ENCODE data around the gene CBX3.
"Not testable (repeated sequence)": the region's sequence is repeated elsewhere in the genome, so short reads cannot be mapped to it uniquely, and the experiment has no call there.

CBX3 gene

DNA sequence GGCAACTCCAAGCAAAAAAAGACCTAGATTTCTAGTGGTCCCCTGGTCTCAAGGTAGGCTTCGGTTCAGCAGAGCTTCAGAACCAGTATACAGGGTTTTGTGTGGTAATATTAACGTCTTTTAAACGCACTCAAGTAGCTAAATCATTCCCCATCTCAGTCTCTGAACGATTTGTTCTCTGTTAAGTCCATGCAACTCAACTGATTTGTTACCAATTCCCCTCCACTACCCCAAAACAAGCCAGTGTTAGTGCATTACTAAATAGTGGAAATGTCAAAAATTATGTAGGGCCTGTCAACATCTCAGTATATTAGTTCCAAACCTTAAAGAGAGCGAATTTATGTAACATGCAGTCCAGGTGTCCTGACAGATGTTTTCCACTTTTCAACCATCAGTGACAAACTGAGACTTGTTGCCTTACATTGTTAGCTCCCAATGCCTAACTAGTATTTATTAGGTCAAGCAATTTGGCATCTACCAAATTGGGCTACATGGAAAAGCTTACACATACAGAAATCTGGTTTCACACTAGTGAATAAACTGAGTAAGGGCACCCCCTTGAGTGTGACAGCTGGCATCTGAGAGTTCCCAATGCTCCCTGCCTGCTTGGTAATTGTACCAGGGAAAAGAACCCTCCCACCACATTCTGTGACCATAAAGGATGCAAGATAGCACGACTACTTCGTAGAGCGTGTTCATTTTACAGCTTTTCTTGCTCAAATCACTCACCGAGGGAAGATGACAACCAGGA is 13.2 kb upstream of the CBX3 start:
- DNase-seq (ENCODE audit: low read depth) = no peak

DNA sequence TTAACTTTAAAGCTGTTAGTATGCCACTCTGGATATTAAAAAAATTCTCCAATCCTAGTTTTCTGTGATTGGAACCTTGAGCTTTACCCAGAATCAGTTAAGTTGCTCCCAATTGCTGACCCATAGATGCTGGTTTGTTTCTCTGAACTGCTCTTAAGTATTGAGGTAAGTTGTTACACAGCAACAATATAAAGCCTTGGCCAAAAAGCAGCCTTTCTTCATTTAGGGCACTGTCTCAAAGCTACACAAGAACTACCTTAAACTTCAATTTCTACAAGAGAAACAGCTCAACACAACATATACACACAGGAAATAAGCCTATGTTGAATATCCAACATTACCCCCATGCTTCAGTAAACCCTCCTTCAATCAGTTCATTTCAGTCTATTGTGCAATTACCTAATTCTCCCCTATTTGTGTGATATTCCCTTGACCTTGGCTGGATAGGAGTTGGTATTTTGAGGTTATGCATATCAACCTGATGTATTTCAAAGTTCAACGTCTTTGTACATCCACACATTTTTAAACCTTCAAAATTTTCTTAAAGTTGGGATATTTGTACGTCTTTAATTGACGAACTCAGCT is 12.5 kb upstream of the CBX3 start:
- DNase-seq (ENCODE audit: low read depth) = no peak

DNA sequence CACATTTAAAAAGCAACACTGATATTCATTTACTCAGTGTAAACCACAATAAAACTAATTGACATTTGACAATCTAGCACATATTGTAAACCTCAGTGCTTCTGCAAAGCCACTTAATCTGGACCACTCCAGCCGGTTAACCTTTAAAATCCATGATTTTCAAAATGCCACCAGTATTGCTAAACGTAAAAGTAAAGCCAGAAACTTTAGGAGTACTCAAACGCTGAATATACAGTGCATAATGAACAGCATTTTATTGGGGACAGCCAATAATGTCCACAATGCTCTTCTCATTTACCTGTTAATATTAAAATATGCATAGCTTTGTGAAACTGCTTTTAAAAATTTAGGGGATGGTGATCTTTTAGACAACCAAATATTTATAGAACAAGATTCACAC is 11.8 kb upstream of the CBX3 start:
- DNase-seq (ENCODE audit: low read depth) = no peak

DNA sequence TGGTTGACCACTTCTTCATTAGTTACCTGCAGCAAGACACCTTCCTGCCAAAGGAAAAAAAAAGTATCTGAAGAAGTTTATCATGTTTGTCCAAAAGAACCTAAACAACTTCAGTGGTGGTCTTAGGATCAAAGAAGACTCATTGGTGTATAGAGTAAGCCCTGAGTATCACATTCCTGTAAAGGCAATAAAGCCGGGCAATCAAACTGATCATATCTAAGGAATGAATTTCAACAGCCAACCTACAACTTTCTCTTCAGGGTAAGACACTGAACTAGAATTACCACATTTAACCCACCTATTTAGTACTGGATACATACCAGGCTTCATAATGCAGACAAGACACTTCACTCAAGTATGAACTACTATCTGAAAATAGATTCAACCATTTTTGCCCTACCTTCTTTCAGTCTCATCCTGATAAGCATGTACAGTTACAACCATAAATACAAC is 11.1 kb upstream of the CBX3 start:
- DNase-seq (ENCODE audit: low read depth) = no peak

DNA sequence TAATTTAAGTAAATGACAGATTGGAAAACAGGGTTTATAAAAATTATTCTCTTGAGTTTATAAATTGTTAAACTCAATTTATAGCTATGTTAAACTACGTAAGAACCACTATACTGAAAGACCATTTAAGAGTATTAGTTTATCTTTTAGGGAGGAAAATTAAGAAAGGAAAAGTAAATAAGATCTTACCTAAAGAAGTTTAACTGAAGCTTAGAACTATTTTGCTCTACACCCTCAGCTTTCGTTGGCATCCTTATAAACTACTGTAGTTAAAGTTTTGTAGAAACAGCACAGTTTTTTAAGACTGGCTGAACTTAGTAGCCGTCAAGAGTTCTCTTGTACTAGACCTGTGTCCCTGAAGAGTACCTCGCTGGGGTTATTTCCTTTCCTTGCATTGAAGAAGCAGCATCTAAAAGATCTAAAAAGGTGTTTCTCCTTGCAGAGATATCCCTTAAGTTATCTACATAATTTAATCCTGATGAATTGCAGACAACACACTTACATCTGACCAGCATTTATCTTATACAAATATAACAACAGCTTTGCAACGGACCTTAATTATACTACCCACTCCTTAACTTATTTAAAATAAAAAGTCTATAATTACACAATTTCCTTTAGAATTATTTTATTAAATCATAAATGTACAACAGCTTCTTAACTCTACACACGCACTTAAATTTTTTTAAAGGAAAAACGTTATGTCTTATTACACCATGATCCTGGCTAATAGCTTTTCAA is 10.1 kb upstream of the CBX3 start:
- DNase-seq (ENCODE audit: low read depth) = no peak

DNA sequence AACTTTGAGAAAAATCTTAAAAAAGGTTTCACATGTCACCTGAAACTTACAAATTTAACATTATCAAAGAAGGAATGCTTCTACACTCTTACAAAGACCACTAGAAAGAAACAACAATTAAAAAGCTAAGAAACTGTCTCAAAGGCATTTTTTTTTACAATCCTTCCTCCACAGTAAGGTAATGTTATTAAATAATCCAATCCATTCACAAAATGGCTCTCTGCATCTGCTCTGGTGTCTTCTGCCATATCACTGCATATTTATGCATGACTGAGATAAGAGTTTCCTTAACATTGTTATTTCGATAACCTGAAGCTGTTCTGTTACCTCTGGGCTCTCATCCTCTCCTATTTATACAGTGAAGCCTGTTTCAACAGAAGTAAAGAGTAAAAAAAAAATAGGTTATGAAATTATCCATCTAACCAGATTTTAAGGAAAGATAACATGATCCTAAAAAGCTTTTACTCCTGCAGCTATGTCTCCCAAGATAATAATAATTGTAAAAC is 9.5 kb upstream of the CBX3 start:
- DNase-seq (ENCODE audit: low read depth) = no peak

DNA sequence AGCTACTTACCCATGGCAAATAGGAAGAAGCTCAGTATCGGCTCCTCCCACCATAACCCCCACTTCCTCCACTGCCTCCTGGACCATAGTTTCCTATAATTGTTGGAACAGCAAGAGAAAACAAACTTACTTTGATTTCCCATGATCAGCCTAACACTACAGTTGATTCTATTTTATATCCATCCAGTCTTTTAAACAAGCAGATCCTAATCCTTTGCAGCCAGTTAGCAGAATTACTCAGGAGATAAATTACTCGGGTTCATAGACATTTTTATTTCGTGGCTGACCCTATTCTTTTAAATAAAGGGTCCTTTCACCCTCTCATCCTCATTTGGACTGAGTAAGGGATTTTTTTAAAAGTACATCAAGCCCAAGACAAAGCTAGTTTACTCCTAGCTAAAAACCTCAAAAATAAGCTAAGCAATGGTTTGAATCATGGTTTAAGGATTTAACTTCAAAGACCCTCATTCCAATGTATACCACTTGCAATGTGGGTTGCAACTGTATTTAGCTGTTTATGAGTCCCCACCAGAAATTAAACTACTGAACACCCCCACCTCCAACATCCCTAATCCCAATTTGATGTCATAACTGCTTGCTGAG is 9.0 kb upstream of the CBX3 start:
- DNase-seq (ENCODE audit: low read depth) = no peak

DNA sequence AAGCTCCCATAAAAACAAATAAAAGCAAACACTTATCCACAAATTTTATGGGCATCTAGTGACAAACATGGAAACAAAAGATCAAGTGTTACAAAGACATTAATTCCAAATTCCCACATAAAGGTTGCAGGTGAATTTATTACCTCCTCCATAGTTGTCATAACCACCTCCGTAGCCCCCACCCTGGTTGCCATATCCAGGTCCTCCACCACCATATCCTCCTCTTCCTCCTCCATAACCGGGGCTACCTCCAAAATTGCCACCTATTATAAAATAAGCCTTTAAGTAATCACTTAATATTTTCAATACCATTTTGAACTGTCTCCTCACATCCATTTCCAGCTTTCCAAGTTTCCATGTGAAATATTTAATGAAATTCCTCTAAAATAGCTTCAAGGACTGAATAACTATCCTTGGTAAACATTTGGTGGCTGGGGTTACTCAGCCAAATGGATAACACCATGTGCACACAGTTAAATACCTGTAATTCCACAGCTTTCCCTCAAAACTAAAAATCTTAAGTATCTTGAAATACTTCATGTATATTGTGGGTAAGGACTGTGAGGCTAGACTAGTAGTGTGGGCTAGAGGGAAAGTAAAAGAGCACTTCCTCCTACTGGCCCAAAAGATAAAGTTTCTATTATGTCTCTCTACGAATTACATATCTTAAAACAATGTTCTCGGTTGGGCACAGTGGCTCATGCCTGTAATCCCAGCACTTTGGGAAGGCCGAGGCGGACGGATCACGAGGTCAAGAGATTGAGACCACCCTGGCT is 7.9 kb upstream of the CBX3 start:
- DNase-seq (ENCODE audit: low read depth) = no peak

DNA sequence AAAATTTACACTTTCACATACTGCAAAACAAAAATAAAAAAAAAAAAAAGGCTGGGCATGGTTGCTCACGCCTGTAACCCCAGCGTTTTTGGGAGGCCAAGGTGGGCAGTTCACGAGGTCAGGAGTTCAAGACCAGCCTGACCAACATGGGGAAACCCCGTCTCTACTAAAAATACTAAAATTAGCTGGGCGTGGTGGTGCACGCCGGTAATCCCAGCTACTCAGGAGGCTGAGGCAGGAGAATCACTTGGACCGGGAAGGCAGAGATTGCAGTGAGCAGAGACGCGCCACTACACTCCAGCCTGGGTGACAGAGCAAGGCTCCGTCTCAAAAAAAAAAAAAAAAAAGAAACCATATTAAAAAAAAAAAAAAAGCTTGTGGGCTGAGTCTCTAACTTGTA is 6.8 kb upstream of the CBX3 start:
- not testable (repeated sequence) for DNase-seq (ENCODE audit: low read depth)

DNA sequence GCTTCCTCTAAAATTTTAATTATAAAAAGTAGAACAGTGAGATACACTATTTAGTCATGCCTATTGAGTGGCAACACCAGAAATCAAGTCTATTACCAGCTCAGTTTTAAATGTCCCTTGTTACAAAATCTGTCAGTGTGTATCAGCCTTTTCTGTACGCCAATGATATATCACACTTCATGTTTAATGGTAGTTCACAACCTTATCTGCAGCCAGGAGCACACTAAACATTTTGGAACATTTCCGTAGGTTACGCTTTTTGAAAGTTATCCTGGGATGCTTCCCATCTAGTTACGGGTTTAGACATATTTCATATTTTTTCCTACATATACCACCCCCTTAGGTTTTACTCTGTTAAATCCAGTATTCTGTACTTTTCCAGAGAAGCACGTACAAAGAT is 6.4 kb upstream of the CBX3 start:
- DNase-seq (ENCODE audit: low read depth) = no peak

DNA sequence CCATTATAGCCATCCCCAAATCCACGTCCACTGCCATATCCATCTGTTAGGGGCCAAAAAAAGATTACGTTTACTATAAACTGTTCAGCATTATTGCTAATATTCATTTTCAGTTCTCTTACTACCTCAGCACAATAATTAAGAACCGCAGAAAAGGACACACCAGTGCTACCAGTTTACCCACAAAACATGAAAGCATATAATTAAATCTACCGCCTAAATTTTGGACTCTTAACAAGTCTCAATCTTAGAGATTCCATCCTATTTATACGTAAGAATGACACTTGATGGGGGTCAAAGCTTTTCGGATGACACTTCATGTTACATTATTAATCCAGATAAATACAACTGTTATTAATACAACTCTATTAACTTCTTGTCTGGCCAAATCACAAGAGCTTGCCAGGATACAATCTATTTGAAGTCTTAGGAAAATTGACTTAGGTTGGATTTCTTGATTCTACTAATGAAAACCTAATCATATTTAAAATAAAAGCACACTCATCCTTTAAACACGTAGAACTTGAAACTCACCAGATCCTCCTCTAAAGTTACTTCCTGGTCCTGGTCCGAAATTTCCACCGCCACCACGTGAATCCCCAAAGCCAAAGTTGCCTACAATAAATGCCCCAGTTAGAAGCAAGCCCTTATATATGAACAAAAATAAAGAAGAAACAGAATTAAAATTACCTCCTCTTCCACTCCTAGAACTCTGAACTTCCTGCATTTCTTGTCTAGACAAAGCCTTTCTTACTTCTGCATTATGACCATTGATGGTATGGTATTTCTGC is 5.5 kb upstream of the CBX3 start:
- DNase-seq (ENCODE audit: low read depth) = no peak

DNA sequence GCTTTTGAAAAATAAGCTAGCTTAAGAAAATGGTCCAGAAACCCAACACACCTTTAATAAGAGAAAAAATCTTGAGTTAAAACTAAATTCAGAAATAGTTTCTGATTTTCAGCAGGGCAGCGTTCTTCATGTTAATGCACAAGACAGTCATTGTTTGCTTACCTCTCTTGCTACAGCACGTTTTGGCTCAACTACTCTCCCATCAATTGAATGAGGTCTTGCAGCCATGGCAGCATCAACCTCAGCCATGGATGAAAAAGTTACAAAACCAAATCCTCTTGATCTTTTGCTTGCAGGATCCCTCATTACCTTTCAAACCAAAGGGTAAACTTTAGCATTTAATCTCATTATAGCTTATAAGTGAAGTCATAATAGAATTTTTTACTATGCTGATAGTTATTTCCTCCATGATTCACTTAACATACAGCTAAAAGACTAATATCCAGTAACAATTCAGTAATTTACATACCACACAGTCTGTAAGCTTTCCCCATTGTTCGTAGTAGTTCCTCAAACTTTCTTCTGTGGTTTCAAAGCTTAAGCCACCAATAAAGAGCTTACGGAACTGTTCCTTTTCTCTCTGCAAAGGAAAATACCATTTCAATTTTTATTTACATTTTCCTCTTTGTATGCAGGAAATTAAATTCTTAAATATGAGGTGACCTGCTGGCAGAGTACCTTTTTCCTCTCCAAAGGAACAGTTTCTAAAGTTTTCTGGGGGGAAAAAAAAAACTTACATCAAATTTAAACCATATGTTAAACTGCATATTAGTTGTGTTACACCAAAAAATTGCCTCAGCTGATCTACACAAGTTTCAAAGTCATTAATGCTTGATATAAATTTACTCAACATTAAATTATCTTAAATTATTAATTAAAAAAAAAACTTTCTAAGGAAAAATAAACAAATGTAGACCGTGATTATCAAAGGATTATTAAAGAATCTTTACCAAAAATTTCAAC is 4.1 kb upstream of the CBX3 start:
- no peak for DNase-seq (ENCODE audit: low read depth)

DNA sequence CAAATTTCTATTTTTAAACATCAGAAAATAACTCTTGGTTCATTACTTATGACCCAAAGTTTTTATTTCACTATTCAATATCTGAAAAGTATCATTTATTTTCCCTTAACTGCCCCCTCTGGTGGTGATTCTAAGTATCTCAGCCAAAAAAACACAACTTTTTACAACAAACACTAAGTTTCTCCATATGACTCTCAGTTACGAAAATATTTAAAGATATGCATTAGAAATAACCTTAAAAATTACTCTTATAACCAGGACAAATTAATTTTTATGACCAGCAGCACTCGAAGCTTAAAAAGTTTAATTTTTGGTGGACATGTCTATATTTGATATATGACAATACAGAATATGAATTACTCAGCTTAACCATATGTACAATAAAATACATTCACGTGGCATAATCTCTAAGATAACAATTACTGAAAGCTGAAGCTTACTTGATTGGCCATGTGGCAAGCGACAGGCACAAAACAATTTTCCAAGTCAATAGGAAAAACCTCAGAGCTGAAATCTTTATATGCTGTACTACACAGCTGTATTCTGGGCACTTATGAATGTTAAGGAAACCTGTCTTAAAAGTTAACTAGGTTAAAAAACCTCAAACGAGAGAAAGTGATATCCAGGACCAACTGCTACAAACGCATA is 3.3 kb upstream of the CBX3 start:
- DNase-seq (ENCODE audit: low read depth) = no peak

DNA sequence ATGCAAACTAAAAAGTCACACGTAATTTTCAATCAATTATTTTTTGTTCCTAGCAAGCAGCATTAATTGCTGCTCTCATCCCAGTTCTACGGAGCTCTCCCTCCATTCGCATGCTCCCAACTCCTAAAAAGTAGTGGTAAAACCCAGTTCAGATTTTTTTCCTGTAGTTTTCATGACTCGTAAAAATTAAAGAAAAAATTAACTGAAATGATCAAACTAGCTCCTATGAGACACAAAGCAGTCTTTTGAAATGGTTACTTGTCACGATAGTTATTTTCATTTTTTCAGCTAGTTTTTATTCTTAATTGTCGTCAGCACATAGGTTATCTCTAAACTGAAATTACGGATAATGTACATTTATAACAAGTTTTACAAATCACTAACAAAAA is 2.8 kb upstream of the CBX3 start:
- DNase-seq (ENCODE audit: low read depth) = no peak

DNA sequence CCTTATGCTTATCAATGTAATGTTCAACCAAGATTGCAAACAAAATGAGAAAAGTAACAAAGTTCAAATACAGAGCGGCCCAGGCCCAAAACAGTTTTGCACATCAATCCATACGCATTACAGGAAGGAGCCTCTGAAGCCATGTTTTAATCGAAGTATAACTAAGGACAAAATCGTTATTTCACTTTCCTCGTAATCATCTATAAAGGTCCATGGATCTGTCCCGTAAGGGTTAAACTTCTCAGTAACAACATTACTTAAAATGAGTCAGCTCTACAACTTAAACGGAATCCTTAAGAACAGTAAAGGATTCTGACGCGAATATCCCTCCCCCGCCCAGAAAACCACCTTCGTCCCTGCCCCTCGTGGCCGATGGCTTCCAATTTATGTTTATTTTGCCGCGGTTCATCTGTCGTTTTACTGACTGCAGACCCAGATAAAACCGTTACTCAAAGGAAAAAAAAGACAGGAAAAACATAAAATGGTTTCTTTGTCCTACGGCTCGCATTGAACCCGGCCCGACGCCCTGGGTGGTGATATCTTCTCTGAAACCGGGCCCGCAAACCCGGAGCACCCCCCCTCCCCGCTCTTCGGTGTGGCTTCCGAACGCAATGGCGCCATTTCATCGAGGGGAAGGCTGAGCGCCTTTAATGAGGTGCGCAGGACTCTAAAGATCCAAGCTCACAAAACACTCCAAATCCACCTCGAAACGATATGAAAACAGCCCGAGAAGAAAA is 2.1 kb upstream of the CBX3 start:
- peak; percentile 63 for DNase-seq (ENCODE audit: low read depth)

DNA sequence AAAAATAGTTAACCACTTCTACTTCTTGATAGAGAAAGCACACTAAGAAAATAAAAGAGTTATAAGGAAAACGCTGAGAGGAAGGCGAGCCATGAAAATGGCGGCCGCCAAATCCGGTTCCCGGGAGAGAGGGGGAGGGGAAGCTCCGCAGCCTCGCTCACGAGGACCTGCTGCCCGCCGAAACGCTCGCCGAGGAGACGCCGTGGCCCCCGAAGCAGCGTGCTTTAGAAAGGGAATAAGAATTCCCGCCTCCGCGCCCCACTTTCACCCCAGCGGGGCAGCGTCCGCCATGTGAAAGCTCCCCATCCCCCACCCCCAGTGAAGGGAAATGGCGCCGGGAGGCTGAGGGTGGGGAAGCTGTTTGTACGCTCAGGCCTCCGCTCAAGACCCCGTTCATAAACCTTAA is 1.5 kb upstream of the CBX3 start:
- DNase-seq (ENCODE audit: low read depth) = peak; percentile 77

DNA sequence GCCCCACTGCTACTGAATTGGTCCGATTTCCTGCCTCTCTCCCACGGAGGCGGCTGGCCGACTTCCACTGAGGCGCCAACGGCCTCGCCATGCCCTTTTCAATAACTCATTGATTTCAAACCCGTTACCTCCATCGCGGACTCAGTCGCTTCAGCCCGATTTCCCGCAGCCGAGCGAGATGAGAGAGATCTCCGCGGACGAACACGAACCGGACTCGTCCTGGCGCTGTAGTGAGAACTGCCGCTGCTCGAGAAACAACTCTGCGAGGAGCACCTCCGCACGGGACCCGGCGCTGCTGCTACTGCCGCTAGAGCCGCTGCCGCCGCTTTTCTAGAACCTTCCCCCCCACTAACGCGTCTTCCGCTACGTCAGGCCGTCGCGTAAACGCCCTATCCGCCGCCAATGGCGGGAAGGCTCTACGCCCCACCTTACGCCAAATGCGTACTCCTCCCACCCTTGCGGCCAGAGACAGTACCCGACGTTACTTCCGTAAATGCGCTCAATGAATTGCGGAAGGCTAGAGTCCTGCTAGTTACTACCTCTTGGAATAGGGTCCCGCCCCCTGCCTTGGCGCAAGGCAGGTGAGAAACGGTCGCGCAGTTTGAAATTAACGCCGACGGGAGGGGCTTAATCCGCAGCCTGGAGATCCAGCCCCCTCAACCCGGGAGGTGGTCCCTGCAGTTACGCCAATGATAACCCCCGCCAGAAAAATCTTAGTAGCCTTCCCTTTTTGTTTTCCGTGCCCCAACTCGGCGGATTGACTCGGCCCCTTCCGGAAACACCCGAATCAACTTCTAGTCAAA is 900 bp upstream of the CBX3 start, which contains the start of gene HNRNPA2B1:
HNRNPA2B1 (minus strand) TSS at position 303 of the 803 bp plus-strand sequence; CDS start at position 134, 169 bp downstream.
- DNase-seq (ENCODE audit: low read depth) = peak; percentile 97
